Smooth muscle cell (in vitro differentiated cells): ENCODE results near the gene NRG3. TPM values are rescaled to one million over a fixed set of nuclear protein-coding genes. Genes with fewer than 3 reads are reported as not detected.

ENCODE experiments used
- DNase-seq: peaks from one replicate; lab custom pipeline; 2025; ENCODE audit not compliant: unreplicated experiment; lab: John Stamatoyannopoulos, UW
- H2AFZ ChIP-seq: fragments of 200-600 bp; sonication (generic); 2 replicates; pipeline ENCODE4 v1.6.0; 2016; ENCODE audit warnings: antibody characterized with exemption, low read depth, mild to moderate bottlenecking
- H3F3A ChIP-seq: fragments of 200-600 bp; sonication (generic); 2 replicates; pipeline ENCODE4 v1.6.0; 2017; ENCODE audit warnings: antibody characterized with exemption, low read depth
- H3K27ac ChIP-seq: fragments of 200-600 bp; sonication (generic); 2 replicates; pipeline ENCODE4 v1.5.1; 2016; ENCODE audit warnings: low read depth, mild to moderate bottlenecking
- H3K27me3 ChIP-seq: fragments of 200-600 bp; sonication (generic); 2 replicates; pipeline ENCODE4 v1.6.1; 2016; ENCODE audit warnings: low read depth, mild to moderate bottlenecking
- H3K36me3 ChIP-seq: fragments of 200-600 bp; sonication (generic); 2 replicates; pipeline ENCODE4 v1.5.1; 2016; ENCODE audit warnings: low read depth
- H3K4me1 ChIP-seq: fragments of 200-600 bp; sonication (generic); 2 replicates; pipeline ENCODE4 v1.5.1; 2016; ENCODE audit warnings: low read depth
- H3K4me2 ChIP-seq: fragments of 200-600 bp; sonication (generic); 2 replicates; pipeline ENCODE4 v1.6.0; 2016; ENCODE audit warnings: mild to moderate bottlenecking
- H3K4me3 ChIP-seq: fragments of 200-600 bp; sonication (generic); 2 replicates; pipeline ENCODE4 v1.5.1; 2016; ENCODE audit warnings: mild to moderate bottlenecking
- H3K79me2 ChIP-seq: fragments of 200-600 bp; sonication (generic); 2 replicates; pipeline ENCODE4 v1.6.0; 2016; ENCODE audit warnings: low read depth, mild to moderate bottlenecking
- H3K9ac ChIP-seq: fragments of 200-600 bp; sonication (generic); 2 replicates; pipeline ENCODE4 v1.6.0; 2016; ENCODE audit warnings: low read depth
- H3K9me3 ChIP-seq: fragments of 200-600 bp; sonication (generic); replicated peaks from 2 replicates; pipeline ENCODE4 v1.5.1; 2016; ENCODE audit warnings: low read depth
- H4K20me1 ChIP-seq: fragments of 200-600 bp; sonication (generic); 2 replicates; pipeline ENCODE4 v1.6.0; 2016; ENCODE audit warnings: low read depth
- WGBS: methylation state at CpG from one replicate; pipeline ENCODE4 v1.1.7; 2016; ENCODE audit warnings: low lambda C conversion rate; 5-methylcytosine and 5-hydroxymethylcytosine counted together
- polyA plus RNA-seq: library from polyadenylated mRNA; unstranded; fragments of >200 nt; fragmentation: Nextera tagmentation; extraction: Ambion mirVana; gene quantifications from 2 replicates; pipeline ENCODE4 v1.2.1, GENCODE V29; 2016
- total RNA-seq: library from RNA; depleted of rRNA; stranded (reverse); fragments of >200 nt; gene quantifications from 2 replicates; pipeline ENCODE4 v1.2.3, GENCODE V29; 2014
- TF ChIP-seq, protein P1 (sequence below): fragments of 200-600 bp; sonication (generic); IDR thresholded peaks from 2 replicates; pipeline ENCODE4 v1.5.1; 2017; ENCODE audit warnings: borderline replicate concordance, mild to moderate bottlenecking, antibody characterized with exemption; ENCODE audit not compliant: insufficient read depth, poor library complexity, severe bottlenecking

Gene NRG3
- total and polyA plus RNA-seq, 2 experiments from 2014 or later, result 4.0 to 4.8 TPM

DNA sequence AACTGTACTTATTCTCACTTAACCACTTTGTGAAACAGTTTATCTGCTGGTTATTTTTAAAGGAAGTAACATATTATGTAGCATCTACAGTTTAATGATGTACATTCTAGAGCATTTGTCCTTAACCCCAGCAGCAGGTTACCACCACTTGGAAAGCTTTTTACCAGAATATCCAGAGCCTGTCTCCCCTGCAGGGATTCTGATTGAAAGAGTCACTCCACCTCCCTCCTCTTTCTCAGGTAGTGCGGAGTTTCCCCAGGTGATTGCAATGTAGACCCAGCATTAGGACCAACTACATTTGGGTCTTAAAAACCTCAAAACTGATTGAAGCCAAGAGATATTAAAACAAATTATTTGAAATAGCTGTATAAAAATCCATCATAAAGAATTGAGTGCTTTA, 53.1 kb downstream of the NRG3 start:
- Histone ChIP-seq H2AFZ (no peak overlapping the region), H3K79me2 (no peaks in the 10 kb centered on the region), H3F3A (no peaks in the 10 kb centered on the region), H3K9ac (no peak overlapping the region), H3K27ac (no peak overlapping the region), H3K9me3 (no peaks in the 10 kb centered on the region), H4K20me1 (no peaks in the 10 kb centered on the region), H3K4me3 (no peak overlapping the region), H3K27me3 (no peaks in the 10 kb centered on the region), H3K4me1 (peaks cover 4% of the 10 kb centered on the region), H3K4me2 (no peak overlapping the region), H3K36me3 (no peaks in the 10 kb centered on the region)
- WGBS, result 100% methylated on average over 1 of the region's 1 CpG
- TF ChIP-seq, protein P1, sequence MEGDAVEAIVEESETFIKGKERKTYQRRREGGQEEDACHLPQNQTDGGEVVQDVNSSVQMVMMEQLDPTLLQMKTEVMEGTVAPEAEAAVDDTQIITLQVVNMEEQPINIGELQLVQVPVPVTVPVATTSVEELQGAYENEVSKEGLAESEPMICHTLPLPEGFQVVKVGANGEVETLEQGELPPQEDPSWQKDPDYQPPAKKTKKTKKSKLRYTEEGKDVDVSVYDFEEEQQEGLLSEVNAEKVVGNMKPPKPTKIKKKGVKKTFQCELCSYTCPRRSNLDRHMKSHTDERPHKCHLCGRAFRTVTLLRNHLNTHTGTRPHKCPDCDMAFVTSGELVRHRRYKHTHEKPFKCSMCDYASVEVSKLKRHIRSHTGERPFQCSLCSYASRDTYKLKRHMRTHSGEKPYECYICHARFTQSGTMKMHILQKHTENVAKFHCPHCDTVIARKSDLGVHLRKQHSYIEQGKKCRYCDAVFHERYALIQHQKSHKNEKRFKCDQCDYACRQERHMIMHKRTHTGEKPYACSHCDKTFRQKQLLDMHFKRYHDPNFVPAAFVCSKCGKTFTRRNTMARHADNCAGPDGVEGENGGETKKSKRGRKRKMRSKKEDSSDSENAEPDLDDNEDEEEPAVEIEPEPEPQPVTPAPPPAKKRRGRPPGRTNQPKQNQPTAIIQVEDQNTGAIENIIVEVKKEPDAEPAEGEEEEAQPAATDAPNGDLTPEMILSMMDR, result no peak
- no peak for DNase-seq

DNA sequence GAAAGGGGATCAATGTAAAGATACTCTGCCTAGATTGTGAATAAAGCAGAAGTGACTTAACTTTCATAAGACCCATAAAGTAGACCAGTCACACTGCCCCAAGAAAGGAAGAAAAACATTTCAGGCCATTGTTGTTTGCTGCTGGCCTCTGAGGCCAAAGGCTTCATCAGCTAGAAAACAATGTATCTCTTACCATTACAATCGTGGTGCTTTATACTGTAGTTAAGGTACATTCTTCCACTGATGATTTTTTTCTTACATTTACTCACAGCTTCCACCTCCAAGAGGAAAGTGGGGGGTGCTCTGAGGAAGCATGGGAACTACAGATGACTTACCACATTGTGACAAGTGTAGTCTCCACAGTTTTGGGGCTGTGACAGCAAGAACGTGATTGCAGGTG, 68.6 kb downstream of the NRG3 start:
- Histone ChIP-seq H3K9me3 (no peaks in the 10 kb centered on the region), H3F3A (no peaks in the 10 kb centered on the region), H3K4me3 (no peak overlapping the region), H3K4me2 (no peak overlapping the region), H2AFZ (no peak overlapping the region), H3K36me3 (no peaks in the 10 kb centered on the region), H4K20me1 (no peaks in the 10 kb centered on the region), H3K27ac (no peak overlapping the region), H3K79me2 (no peaks in the 10 kb centered on the region), H3K27me3 (no peaks in the 10 kb centered on the region), H3K4me1 (no peaks in the 10 kb centered on the region), H3K9ac (no peak overlapping the region)
- TF ChIP-seq, protein P1, result no peak
- no peak for DNase-seq
- 71% methylated on average over 2 of the region's 2 CpGs for WGBS

DNA sequence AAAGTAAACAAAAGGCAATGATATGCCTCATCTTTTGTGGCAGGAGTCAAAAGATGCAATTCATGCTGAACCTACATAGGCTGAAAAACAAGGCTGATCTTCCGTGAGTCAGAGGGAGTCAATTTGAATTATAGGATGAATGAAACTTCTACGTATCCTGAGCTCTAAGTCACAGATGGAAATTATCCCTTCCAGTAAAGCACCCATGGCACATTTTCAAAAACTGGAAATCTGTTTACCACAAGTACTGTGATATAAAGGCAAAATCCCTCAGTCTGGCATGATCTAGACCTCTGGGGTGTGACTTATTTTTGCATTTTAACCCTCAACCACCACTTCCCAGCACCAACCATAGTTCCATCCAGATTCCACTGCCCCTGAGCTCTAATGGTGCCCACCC, 69.6 kb downstream of the NRG3 start:
- WGBS, result 73% methylated on average over 2 of the region's 2 CpGs

DNA sequence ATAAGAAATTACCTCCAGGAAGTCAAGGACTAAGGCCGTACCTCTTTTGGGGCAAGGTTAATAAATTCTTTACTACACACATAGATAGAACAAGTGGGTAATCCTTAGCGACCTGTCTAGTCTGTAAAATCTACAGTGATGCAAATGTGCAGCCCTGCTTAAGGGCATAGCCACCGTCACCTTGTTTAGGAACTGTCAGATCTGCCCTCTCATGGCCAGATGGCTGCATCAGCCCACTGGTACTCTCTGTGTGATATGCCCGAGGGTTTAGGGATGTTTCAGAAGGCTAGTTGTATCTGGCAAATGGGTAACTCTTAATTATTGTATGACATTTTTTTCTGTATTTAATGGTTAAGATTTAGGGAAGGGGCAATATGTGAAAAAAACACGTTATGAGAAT, 74.3 kb downstream of the NRG3 start:
- no peaks in the 10 kb centered on the region for H3K36me3 ChIP-seq
- no peak overlapping the region for H3K4me2 ChIP-seq
- TF ChIP-seq, protein P1, result no peak
- H3K27me3 ChIP-seq, result no peaks in the 10 kb centered on the region
- no peaks in the 10 kb centered on the region for H3K79me2 ChIP-seq
- H4K20me1 ChIP-seq, result no peaks in the 10 kb centered on the region
- no peak overlapping the region for H3K4me3 ChIP-seq
- DNase-seq, result no peak
- no peak overlapping the region for H3K9ac ChIP-seq
- H3K4me1 ChIP-seq, result no peaks in the 10 kb centered on the region
- no peak overlapping the region for H2AFZ ChIP-seq
- 82% methylated on average over 5 of the region's 5 CpGs for WGBS
- no peaks in the 10 kb centered on the region for H3K9me3 ChIP-seq
- H3F3A ChIP-seq, result no peaks in the 10 kb centered on the region
- no peak overlapping the region for H3K27ac ChIP-seq

More for the DNA sequence above, 69.6 kb downstream of the NRG3 start:
- no peaks in the 10 kb centered on the region for H3K4me1 ChIP-seq
- no peaks in the 10 kb centered on the region for H3K36me3 ChIP-seq
- H3K27ac ChIP-seq, result no peak overlapping the region
- DNase-seq, result no peak
- no peak overlapping the region for H3K4me3 ChIP-seq
- H3K27me3 ChIP-seq, result no peaks in the 10 kb centered on the region
- no peak overlapping the region for H2AFZ ChIP-seq
- no peaks in the 10 kb centered on the region for H3F3A ChIP-seq
- H3K9me3 ChIP-seq, result no peaks in the 10 kb centered on the region
- no peak overlapping the region for H3K9ac ChIP-seq
- no peak overlapping the region for H3K4me2 ChIP-seq
- TF ChIP-seq, protein P1, result no peak
- no peaks in the 10 kb centered on the region for H3K79me2 ChIP-seq
- H4K20me1 ChIP-seq, result no peaks in the 10 kb centered on the region
